Lower lobe of right lung (tissue), 2 donors: ENCODE results near the gene SPART. TPM values are rescaled to one million over a fixed set of nuclear protein-coding genes. Genes with fewer than 3 reads are reported as not detected.
"Not testable (repeated sequence)": the region's sequence is repeated elsewhere in the genome, so short reads cannot be mapped to it uniquely, and the experiment has no call there.

Source experiments
- ATAC-seq, 2 donors: fragments of 200-7000 bp; cut with Tn5 transposase; one replicate each; pipeline ENCODE4 v1.9.1; 2020 to 2022; ENCODE audit warnings: mild to moderate bottlenecking in 2 of 2, moderate library complexity in 2 of 2
- DNase-seq: peaks from one replicate; pipeline ENCODE4 v3.0.0-alpha.2; 2020
- H3K27ac ChIP-seq: fragments of 200-600 bp; one replicate; pipeline ENCODE4 v1.8.0; 2022
- H3K27me3 ChIP-seq: fragments of 200-600 bp; one replicate; pipeline ENCODE4 v1.8.0; 2022; ENCODE audit warnings: low read depth
- H3K36me3 ChIP-seq: fragments of 200-600 bp; one replicate; pipeline ENCODE4 v1.8.0; 2022; ENCODE audit warnings: mild to moderate bottlenecking
- H3K4me1 ChIP-seq: fragments of 200-600 bp; one replicate; pipeline ENCODE4 v1.8.0; 2022
- H3K4me3 ChIP-seq: fragments of 200-600 bp; one replicate; pipeline ENCODE4 v1.8.0; 2022; ENCODE audit warnings: mild to moderate bottlenecking
- H3K9me3 ChIP-seq: fragments of 200-600 bp; one replicate; pipeline ENCODE4 v1.8.0; 2022
- intact Hi-C: fragments of 100-400 bp; cut with DNase I; formaldehyde crosslinking; loops from one replicate; pipeline ENCODE4 v1.11.0; 2022
- total RNA-seq: library from RNA; stranded (reverse); fragmentation: NEBNext Ultra II Directional; extraction: Animal tissue kit (Norgen Biotek cat#: 25700); gene quantifications from one replicate; pipeline ENCODE4 v1.2.1, GENCODE V29; 2021
- TF ChIP-seq, protein P1 (sequence below): fragments of 200-600 bp; IDR thresholded peaks from one replicate; pipeline ENCODE4 v1.8.0; 2022; ENCODE audit warnings: antibody characterized with exemption, mild to moderate bottlenecking
- donor health status: DM: no; HTN: yes; CAD: no; lungs with severe emphysema.

Gene SPART
- total RNA-seq, 1 donor from 2014 or later = 72.5 TPM

DNA sequence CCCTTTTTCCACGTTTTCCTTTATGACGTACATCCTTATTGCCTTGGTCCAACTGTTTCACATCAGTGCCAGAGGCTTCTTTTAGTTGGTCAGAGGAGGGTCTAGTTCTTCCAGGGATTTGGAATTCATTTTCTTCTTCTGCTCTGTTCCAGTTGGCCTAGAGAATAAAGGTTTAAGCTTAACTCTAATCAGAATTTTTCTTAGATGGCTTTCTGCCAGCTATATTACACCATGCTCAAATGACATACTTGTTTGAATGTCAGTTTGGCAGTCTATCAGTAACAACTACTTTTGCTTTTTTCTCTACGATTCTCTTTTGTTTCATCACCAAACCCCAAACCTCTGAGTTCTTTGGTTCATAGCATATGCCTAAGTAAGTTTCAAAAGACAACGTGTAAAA lies 16.8 kb downstream of the SPART start:
- TF ChIP-seq, protein P1, sequence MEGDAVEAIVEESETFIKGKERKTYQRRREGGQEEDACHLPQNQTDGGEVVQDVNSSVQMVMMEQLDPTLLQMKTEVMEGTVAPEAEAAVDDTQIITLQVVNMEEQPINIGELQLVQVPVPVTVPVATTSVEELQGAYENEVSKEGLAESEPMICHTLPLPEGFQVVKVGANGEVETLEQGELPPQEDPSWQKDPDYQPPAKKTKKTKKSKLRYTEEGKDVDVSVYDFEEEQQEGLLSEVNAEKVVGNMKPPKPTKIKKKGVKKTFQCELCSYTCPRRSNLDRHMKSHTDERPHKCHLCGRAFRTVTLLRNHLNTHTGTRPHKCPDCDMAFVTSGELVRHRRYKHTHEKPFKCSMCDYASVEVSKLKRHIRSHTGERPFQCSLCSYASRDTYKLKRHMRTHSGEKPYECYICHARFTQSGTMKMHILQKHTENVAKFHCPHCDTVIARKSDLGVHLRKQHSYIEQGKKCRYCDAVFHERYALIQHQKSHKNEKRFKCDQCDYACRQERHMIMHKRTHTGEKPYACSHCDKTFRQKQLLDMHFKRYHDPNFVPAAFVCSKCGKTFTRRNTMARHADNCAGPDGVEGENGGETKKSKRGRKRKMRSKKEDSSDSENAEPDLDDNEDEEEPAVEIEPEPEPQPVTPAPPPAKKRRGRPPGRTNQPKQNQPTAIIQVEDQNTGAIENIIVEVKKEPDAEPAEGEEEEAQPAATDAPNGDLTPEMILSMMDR = no peak
- H3K4me1 ChIP-seq = peaks cover 21% of the 10 kb centered on the region
- H3K27me3 ChIP-seq = no peaks in the 10 kb centered on the region
- H3K4me3 ChIP-seq = no peak overlapping the region
- no peaks in the 10 kb centered on the region for H3K9me3 ChIP-seq
- intact Hi-C loops = no loop called here
- ATAC-seq (no peak), DNase-seq (no peak)
- H3K36me3 ChIP-seq = peaks cover 75% of the 10 kb centered on the region
- H3K27ac ChIP-seq = no peak overlapping the region

DNA sequence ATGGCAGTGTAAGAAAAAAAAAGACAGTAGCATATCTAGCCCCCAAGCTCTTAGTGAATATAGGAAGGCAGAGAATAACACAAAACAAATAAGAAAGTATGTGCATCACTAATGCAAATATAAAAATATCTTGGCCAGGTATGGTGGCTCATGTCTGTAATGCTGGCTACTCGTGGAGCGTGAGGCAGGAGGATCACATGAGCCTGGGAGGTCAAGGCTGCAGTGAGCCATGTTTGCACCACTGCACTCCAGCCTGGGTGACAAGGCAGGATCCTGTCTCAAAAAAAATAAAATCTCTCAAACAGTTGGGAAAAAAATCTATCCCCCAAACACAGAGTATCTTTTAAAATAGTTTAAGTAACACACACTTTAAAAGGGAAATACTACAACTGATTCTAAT lies 17.4 kb downstream of the SPART start:
- Histone ChIP-seq H3K36me3 (peaks cover 75% of the 10 kb centered on the region), H3K27ac (no peak overlapping the region), H3K4me1 (peaks cover 16% of the 10 kb centered on the region), H3K4me3 (no peak overlapping the region), H3K9me3 (no peaks in the 10 kb centered on the region), H3K27me3 (no peaks in the 10 kb centered on the region)
- TF ChIP-seq, protein P1 = no peak
- intact Hi-C loops = no loop called here
- no peak for DNase-seq
- ATAC-seq = no peak

DNA sequence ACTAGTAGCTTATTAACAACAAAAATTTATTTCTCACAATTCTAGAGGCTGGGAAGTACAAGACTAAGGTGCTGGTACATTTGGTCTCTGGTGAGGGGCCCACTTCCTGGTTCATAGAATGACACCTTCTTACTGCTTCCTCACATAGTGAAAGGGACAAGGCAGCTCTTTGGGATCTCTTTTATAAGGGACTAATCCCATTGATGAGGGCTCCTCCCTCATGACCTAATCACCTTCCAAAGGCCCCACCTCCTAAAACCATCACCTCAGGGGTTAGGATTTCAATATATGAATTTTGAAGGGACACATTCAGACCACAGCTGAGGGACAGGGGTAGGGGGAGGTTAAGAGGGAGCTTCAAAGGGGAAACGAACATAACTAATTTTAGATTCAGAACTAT lies 20.3 kb downstream of the SPART start:
- no peaks in the 10 kb centered on the region for H3K9me3 ChIP-seq
- ATAC-seq (no peak), DNase-seq (no peak)
- H3K27ac ChIP-seq = no peak overlapping the region
- TF ChIP-seq, protein P1 = no peak
- intact Hi-C loops = no loop called here
- no peak overlapping the region for H3K4me3 ChIP-seq
- no peaks in the 10 kb centered on the region for H3K4me1 ChIP-seq
- H3K36me3 ChIP-seq = peaks cover 89% of the 10 kb centered on the region
- H3K27me3 ChIP-seq = no peaks in the 10 kb centered on the region

DNA sequence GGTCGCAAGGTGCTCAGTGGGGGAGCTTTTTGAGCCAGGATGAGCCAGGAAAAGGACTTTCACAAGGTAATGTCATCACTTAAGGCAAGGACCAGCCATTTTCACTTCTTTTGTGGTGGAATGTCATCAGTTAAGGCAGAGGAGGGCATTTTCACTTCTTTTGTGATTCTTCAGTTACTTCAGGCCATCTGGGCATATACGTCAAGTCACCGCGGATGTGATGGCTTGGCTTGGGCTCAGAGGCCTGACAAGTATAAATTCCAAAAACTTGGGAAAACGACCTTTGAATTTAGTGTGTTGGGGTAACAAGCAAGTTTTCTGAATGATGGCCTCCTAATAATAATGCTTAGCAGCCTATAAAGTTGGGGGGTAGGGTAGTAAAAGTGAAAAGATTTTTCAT lies 21.3 kb downstream of the SPART start:
- ATAC-seq, H3K9me3 ChIP-seq, H3K4me1 ChIP-seq, H3K27ac ChIP-seq, intact Hi-C loops, H3K4me3 ChIP-seq, DNase-seq, H3K27me3 ChIP-seq: not testable (repeated sequence)
- H3K36me3 ChIP-seq = peaks cover 79% of the 10 kb centered on the region

DNA sequence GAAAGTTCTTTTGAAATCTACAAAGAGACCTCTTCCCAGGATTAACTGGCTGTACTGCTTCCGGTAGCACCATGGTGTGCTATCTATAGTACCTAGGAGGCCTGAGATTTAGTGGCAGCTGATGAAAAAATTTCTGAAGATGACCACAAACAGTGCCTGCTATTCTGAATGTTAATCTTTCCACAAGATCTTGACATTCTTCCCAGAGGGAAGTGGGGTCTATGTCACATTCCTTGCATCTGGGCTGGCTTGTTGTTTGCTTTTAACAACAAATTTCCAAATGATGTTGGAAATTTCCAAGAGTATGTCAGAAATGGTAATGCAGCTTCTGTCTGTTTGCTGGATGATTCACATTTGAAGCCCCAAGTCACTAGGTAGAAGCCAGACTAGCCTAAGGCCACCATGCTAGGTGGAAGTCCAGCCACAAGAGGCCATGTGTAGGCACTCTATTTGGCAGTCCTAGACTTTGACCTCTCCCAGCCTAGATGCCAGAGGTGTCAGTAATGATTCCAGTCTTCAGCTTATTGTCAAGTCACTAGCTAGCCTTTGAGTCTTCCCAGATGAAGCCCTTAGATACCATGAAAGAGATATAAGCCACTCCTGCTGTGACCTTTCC lies 22.1 kb downstream of the SPART start:
- H3K4me3 ChIP-seq = no peak overlapping the region
- no peak overlapping the region for H3K27ac ChIP-seq
- H3K9me3 ChIP-seq = no peaks in the 10 kb centered on the region
- DNase-seq (no peak), ATAC-seq (no peak)
- no peaks in the 10 kb centered on the region for H3K4me1 ChIP-seq
- intact Hi-C loops = no loop called here
- H3K36me3 ChIP-seq = peaks cover 72% of the 10 kb centered on the region
- no peaks in the 10 kb centered on the region for H3K27me3 ChIP-seq
- TF ChIP-seq, protein P1 = no peak

DNA sequence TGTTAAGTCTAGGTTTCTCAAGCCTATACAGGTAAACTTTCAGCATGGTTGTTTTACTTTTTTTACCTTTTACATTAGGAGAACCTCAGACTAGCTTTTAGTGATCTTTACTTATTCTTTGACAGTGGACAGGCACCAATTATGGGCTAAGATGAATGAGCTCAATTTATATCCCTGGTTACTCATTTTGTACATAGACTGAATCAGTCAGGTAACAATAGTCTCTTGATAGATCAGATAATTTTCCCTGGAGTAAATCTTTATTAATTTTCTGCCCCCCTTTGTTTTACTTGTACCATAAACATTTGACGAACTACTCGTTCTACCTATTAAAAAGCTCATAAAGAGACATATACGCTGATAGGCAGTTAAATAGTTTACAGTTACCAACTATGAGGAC lies 22.8 kb downstream of the SPART start:
- peaks cover 66% of the 10 kb centered on the region for H3K36me3 ChIP-seq
- no peak for DNase-seq
- intact Hi-C loops = no loop called here
- no peak overlapping the region for H3K27ac ChIP-seq
- no peaks in the 10 kb centered on the region for H3K27me3 ChIP-seq
- no peak overlapping the region for H3K4me3 ChIP-seq
- H3K4me1 ChIP-seq = no peaks in the 10 kb centered on the region
- TF ChIP-seq, protein P1 = no peak
- no peak for ATAC-seq
- H3K9me3 ChIP-seq = no peaks in the 10 kb centered on the region

DNA sequence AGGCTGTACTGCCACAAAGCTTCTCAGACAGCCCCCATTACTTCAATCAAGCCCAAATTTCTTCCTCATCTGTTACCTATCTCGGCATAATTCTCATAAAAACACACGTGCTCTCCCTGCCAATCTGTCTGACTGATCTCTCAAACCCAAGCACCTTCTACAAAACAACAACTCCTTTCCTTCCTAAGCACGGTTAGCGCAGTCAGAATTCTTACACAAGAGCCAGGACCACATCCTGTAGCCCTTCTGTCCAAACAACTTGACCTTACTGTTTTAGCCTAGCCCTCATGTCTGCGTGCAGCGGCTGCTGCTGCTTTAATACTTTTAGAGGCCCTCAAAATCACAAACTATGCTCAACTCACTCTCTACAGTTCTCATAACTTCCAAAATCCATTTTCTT lies 26.4 kb downstream of the SPART start:
- H3K27me3 ChIP-seq, H3K4me3 ChIP-seq, H3K9me3 ChIP-seq, intact Hi-C loops, ATAC-seq, H3K4me1 ChIP-seq, H3K27ac ChIP-seq, DNase-seq: not testable (repeated sequence)
- H3K36me3 ChIP-seq = peaks cover 37% of the 10 kb centered on the region
